GM18870 (cell line): ENCODE measurements around the gene OR6C6.
"Not testable (repeated sequence)": the region's sequence is repeated elsewhere in the genome, so short reads cannot be mapped to it uniquely, and the experiment has no call there.

Source experiments
- ATAC-seq: cut with Tn5 transposase; IDR thresholded peaks from one replicate; pipeline ENCODE4 v1.9.1; 2021; ENCODE audit warnings: moderate library complexity; ENCODE audit not compliant: unreplicated experiment

OR6C6 gene

DNA sequence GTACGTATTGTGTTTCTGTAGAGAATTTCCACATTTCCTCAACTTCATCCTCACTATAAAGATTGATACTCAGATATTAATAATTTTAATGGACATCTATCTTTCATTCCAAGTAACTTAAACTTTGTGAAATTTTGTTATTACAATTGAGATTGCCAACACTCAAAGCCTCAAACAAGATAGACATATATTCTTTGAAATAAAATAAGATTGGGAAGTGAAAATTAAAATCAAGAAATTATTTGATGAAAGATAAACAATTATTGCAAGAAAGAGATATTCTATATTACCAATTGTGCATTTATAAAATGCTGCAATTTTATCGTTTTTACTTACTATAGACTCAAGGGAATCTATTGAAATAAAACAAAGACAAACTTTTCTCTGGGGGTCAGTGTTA lies at the start of gene OR6C6:
OR6C6 (minus strand) TSS at position 101 of the 400 bp plus-strand sequence. CDS start 1,337 bp downstream, outside the sequence.
- ATAC-seq: no peak

DNA sequence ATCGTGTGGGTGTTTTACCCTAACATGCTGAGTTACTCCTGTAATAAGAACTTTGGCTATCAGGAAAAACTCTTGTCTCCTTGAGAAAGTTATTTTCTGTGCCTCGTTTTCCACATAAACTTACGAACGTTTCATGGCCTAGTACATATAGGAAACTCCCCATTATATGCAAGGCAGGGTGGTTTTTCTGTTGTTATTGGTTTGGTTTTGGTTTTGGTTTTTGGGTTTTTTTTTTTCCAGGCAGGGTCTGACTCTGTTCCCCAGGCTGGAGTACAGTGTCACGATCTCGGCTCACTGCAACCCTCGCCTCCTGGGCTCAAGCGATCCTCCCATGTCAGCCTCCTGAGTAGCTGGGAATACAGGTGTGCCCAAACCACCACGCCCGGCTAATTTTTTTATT lies 39.6 kb upstream of the OR6C6 start:
- no peak for ATAC-seq

DNA sequence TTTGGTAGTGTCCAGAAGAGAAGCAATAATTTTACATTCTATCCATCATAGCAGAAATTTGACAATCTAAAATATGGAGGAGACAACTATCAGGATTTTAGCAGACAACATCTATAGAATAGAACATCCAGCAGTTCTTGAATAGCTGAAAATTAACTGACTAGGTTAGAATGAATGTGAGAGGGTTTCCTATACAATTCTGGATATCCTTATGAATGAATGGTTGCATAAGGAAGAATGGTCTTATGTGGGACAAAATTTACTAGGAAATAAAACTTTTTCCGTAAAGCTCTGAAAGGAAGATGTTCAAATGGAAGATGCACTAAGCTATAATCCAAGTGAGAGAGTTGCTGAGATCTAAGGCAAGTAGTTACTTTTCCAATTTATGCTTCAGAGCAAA lies 34.1 kb upstream of the OR6C6 start, which contains the start of gene OR6C3:
OR6C3 (plus strand) TSS at position 301 of the 400 bp plus-strand sequence. CDS start 955 bp downstream, outside the sequence.
- ATAC-seq: no peak

DNA sequence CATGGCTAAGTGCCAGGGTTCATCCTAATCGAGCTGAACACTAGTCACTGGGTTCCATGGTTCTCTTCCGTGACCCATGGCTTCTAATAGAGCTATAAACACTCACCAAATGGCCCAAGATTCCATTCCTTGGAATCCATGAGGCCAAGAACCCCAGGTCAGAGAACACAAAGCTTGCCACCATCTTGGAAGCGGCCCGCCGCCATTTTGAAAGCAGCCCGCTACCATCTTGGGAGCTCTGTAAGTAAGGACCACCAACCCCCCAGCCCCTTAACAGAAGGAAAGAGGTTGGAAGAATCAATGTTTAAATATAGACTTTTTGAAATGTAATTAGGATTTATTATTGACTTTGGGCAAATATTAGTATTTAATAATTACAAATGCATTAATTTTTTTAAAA lies 29.4 kb upstream of the OR6C6 start:
- ATAC-seq: not testable (repeated sequence)

DNA sequence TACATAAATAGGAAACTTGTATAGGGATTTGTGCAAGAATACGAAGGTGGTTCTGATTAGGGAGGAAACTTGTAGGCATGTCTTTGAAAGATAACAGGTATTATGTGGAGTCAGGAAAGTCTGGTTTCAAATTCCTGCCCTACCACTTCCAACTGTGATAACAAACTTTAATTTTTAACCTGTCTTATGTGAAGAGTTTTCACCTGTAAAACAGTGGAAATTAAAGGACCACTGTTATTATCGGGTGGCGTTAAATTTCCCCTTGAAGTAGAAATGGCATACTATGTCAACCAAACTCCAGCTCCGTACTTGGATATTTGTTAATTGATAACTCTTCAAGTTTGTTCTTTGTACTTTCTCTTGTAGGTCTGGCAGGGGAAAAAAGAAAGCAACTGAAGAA lies 23.8 kb upstream of the OR6C6 start:
- ATAC-seq: no peak

DNA sequence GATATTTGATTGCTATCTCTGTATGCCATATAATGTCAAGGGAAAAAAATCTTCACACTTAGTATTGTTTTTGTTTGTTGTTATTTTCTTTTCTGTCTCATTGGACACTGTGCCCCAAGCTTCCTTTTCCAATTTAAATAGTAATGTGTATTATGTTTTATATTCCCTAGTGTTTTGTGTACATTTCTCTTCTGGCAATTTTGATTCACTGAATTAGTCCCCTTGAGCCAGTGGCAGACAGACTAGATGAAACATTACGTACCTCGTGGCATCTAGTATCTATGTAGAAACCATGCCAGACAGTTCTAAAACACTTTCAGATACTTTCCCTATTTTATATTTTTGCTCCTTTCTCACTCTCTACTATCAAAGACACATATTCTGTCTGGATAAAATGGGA lies 17.7 kb upstream of the OR6C6 start, which contains the start of gene OR6C1:
OR6C1 (plus strand) TSS at position 301 of the 400 bp plus-strand sequence. CDS start 6,257 bp downstream, outside the sequence.
- ATAC-seq: no peak

DNA sequence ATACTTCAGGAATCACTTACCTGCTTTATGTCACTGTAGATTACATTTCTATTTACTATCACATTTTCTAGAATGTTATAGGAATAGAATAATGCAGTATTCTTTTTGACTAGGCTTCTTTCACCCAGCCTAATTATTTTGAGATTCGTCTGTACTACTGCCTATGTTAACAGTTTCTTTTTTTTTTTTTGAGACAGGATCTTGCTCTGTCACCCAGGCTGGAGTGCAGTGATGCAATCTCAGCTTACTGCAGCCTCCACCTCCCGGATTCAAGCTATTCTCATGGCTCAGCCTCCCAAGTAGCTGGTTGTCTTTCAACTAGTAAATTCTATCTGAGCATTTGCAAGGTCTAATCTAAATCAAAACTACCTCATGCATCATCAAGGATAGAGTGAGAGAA lies 6.4 kb downstream of the OR6C6 start:
- ATAC-seq: no peak

DNA sequence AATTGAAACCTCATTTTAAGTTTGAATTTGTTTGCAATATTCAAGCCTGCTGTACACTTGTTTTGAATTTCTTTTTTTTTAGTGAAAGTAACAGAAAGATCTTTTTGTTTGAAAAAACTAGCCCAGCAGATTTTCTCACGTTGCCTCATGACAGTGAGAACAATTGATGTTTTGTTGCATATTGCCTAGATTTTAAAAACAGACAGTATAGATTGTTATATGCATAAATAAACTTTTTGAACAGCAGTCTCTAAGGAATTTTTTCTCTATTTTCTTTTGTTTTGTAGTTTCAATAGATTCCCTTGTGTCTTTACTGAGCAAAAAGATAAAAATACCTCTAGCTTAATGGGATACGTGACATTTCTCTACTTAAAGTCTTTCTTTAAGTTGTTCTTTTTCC lies 15.4 kb downstream of the OR6C6 start:
- ATAC-seq: no peak

DNA sequence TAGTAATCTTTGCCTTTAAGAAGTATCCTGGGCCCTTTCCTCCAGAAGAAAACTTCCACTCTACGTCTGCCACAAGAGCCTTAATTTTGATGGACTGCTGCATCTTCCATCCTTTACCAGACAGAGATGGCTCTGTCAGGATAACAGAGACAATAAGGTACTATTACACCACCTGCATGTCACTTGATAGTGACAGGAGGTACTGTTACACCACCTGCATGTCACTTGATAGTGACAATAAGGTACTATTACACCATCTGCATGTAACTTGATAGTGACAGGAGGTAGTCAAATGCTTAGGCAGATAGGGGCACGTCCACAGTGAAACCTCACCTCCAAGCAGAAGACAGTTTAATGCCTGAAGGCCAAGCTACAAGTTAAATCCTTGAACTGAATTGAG lies 38.1 kb downstream of the OR6C6 start:
- no peak for ATAC-seq

DNA sequence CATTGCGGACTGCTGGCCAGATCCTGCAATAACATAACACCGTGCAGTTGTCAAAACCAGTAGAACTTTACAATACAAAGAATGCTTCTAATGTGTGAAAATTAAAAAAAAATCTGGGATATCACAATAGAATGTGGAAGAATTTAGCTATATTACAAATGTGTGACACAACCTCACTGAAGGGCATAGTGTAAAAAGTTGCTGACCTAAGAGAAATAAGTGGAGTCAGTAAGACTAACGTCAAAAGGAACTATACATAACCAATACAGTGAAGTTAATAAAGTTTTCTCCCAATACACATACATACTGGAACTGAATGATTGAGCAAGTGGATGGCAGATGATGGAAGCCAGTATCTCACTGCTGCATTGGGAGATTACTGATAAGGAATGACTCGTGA lies 39.5 kb downstream of the OR6C6 start:
- no peak for ATAC-seq

DNA sequence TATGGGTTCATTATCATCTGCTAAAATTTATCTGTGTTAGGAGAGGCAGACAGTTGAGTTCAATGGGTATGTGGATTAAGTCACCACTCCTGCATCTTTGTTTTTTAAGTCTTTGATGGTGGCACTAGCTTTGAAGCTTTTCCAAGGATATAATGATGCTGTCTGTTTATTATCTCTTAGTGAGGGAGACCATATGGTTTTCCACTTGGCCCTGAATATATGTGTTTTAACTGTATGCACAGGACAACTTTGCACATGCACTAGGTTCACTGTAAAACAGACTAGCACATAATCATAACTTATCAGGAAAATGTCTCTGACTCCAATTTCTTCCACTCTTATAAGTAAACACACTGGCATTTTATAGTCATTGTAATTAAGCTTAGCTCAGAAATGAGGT lies 43.1 kb downstream of the OR6C6 start:
- no peak for ATAC-seq

DNA sequence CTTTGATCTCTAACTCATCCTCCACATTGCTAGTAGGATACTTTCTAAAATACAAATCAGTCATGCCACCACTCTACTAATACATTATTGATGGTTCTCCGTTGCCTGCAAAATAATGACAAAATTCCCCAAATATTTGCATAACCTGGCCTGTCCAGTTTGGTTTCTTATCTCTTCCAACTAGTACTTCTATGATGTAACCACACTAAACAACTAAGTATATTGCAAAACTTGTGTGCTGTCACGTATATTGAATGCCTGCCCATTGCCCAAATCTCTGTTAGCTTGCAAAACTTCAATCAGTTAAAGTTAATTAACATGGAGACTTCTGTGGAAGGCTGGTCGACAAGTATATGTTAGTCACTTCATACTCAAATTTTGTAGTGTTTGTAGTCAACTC lies 45.4 kb downstream of the OR6C6 start:
- ATAC-seq: no peak

DNA sequence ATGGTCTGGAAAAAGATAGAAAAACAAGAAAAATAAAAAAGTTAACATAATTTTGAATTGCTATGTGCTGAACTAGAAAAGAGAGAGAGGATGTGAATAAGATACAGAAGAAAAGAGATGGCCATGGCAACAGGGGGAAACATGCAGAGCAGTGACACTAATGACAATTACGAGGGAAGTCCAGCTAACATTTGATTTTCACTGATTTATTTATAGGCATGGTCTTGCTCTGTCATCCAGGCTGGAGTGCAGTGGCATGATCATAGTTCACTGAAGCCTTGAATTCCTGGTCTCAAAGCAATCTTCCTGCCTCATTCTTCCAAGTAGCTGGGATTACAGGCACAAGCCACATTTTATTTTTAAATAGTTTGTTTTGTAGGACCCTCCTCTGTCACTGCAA lies 50.2 kb downstream of the OR6C6 start:
- no peak for ATAC-seq

DNA sequence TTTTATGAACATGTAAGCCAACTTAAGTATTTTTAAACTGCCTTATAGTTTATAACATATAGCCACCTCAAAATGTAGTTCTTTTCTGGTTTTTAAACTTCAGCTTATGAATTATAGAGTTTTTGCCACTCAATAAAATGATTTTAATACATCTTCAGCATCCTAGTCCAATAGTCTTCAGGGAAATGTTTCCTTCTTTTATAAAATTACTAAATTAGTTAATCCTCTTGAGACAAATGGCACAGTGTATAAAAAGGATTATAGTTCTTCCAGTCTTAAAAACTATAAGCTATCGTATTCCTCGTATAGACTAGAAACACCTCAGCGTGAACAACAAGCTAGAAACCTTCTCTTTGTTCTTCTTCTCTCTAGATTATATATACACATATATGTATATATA lies 52.1 kb downstream of the OR6C6 start, which contains the start of gene OR6C74:
OR6C74 (plus strand) TSS at position 301 of the 400 bp plus-strand sequence. CDS start 2,679 bp downstream, outside the sequence.
- no peak for ATAC-seq
